Endothelial cell of umbilical vein (primary cell): Measurements from ENCODE around the gene CDX1. TPM values are rescaled to one million over a fixed set of nuclear protein-coding genes. Genes with fewer than 3 reads are reported as not detected.

Source experiments
- BruUV-seq: library from RNA; stranded (reverse); fragments of 400-500 nt; replicated peaks from 2 replicates; lab custom pipeline; 2021; lab: Mats Ljungman, UMichigan
- CTCF ChIA-PET: fragments of 300-600, 350-600 bp; sonication (Branson Sonifier 250); formaldehyde crosslinking; loops from one replicate; lab custom pipeline; 2021; ENCODE audit warnings: antibody characterized with exemption, inconsistent platforms; lab: Charles Lee
- POLR2A ChIA-PET: fragments of 300-600, 350-600 bp; sonication (Branson Sonifier 250); formaldehyde crosslinking; loops from one replicate; lab custom pipeline; 2021; ENCODE audit warnings: antibody characterized with exemption, inconsistent platforms; lab: Charles Lee
- DNase-seq: peaks from one replicate; pipeline ENCODE4 v3.0.0-alpha.2; 2011; ENCODE audit warnings: low read depth, low spot score
- FAIRE-seq: peaks from 2 replicates; lab custom pipeline; 2011; peaks lifted over from hg19 to GRCh38; lab: Jason Lieb, UNC
- H2AFZ ChIP-seq: 2 replicates; pipeline ENCODE4 v1.6.0; 2012; ENCODE audit warnings: low read depth, low read length, control low read depth, inconsistent platforms
- H3K27ac ChIP-seq: 2 replicates; pipeline ENCODE4 v1.5.1; 2011; ENCODE audit warnings: low read depth, mild to moderate bottlenecking, control low read depth, low read length, moderate library complexity; ENCODE audit not compliant: insufficient read depth
- H3K27me3 ChIP-seq, 2 experiments: 2 replicates each; pipeline versions ENCODE4 v1.6.0 to v1.6.1; 2011; ENCODE audit warnings: low read length in 2 of 2, mixed read lengths in 1 of 2; ENCODE audit not compliant: control insufficient read depth in 2 of 2, insufficient read depth in 2 of 2
- H3K36me3 ChIP-seq, 2 experiments: 2 replicates in 1 of 2; 3 replicates in 1 of 2; pipeline ENCODE4 v1.5.1; 2011; ENCODE audit warnings: low read length in 2 of 2, mild to moderate bottlenecking in 1 of 2, moderate library complexity in 1 of 2; ENCODE audit not compliant: control insufficient read depth in 2 of 2, insufficient read depth in 2 of 2; ENCODE audit errors: extremely low read depth in 1 of 2
- H3K4me1 ChIP-seq: 3 replicates; pipeline ENCODE4 v1.5.1; 2011; ENCODE audit warnings: mild to moderate bottlenecking, low read length; ENCODE audit not compliant: control insufficient read depth, insufficient read depth; ENCODE audit errors: extremely low read depth
- H3K4me2 ChIP-seq: 2 replicates; pipeline ENCODE4 v1.6.1; 2011; ENCODE audit warnings: low read length, control low read depth, mixed read lengths; ENCODE audit not compliant: insufficient read depth
- H3K4me3 ChIP-seq, 3 experiments: fragments of 200-600 bp in 1 of 3; sonication (generic), shearing (Covaris generic) in 1 of 3; replicated peaks in 1 of 3; 2 replicates each; pipeline ENCODE4 v1.5.1; 2011 to 2016; ENCODE audit warnings: control low read depth in 3 of 3, low read length in 3 of 3, mild to moderate bottlenecking in 2 of 3, inconsistent platforms in 1 of 3, low read depth in 1 of 3, moderate library complexity in 1 of 3; ENCODE audit not compliant: insufficient read depth in 1 of 3
- H3K79me2 ChIP-seq: 2 replicates; pipeline ENCODE4 v1.6.0; 2012; ENCODE audit warnings: low read length, inconsistent platforms; ENCODE audit not compliant: control insufficient read depth, insufficient read depth
- H3K9ac ChIP-seq: replicated peaks from 2 replicates; pipeline ENCODE3; 2011; ENCODE audit warnings: low read length, control low read depth; ENCODE audit not compliant: insufficient read depth; ENCODE audit errors: extremely low read depth
- H3K9me1 ChIP-seq: replicated peaks from 3 replicates; pipeline ENCODE4 v1.6.0; 2011; ENCODE audit warnings: mild to moderate bottlenecking, low read length; ENCODE audit not compliant: control insufficient read depth, insufficient read depth; ENCODE audit errors: extremely low read depth
- H3K9me3 ChIP-seq: replicated peaks from 2 replicates; pipeline ENCODE4 v1.5.1; 2012; ENCODE audit warnings: low read length, inconsistent platforms; ENCODE audit not compliant: control insufficient read depth, insufficient read depth
- H4K20me1 ChIP-seq: replicated peaks from 2 replicates; pipeline ENCODE3; 2011; ENCODE audit warnings: mild to moderate bottlenecking, low read length; ENCODE audit not compliant: control insufficient read depth, insufficient read depth; ENCODE audit errors: extremely low read depth
- CTCF ChIP-seq, 2 donors: IDR thresholded peaks; 1 replicate in 1 of 2; 2 replicates in 1 of 2; pipeline ENCODE4 v1.5.1; 2011; ENCODE audit warnings: low read length in 2 of 2, mild to moderate bottlenecking in 2 of 2, moderate library complexity in 2 of 2, control low read depth in 1 of 2, inconsistent platforms in 1 of 2, low read depth in 1 of 2; ENCODE audit not compliant: insufficient read depth in 1 of 2; ENCODE audit errors: extremely low read depth in 1 of 2
- EZH2 ChIP-seq: IDR thresholded peaks from 2 replicates; pipeline ENCODE4 v1.6.1; 2012; ENCODE audit warnings: borderline replicate concordance, low read depth, mild to moderate bottlenecking, moderate library complexity, low read length, inconsistent platforms; ENCODE audit not compliant: severe bottlenecking
- GATA2 ChIP-seq: IDR thresholded peaks from 2 replicates; pipeline ENCODE4 v1.7.0; 2011; ENCODE audit warnings: low read depth, mild to moderate bottlenecking, moderate library complexity, mixed read lengths, low read length; ENCODE audit not compliant: insufficient read length, insufficient read depth
- MYC ChIP-seq: IDR thresholded peaks from one replicate; pipeline ENCODE4 v1.6.1; 2011; ENCODE audit warnings: mild to moderate bottlenecking, low read depth, low read length
- POLR2A ChIP-seq: IDR thresholded peaks from 2 replicates; pipeline ENCODE4 v1.6.1; 2012; ENCODE audit warnings: low read depth, mild to moderate bottlenecking, control low read depth, low read length
- dilution Hi-C: fragments of 300-500 bp; cut with MboI; formaldehyde crosslinking; loops from one replicate; pipeline ENCODE4 v1.15.0; 2019; ENCODE audit warnings: low sequenced_read_pairs; ENCODE audit not compliant: extremely low pct_ligation_motif_present
- intact Hi-C: fragments of 100-400 bp; cut with micrococcal nuclease; formaldehyde crosslinking; loops from one replicate; pipeline ENCODE4 v1.10.0; 2022
- polyA plus RNA-seq, 4 experiments: library from polyadenylated mRNA; depleted of rRNA in 3 of 4; stranded (reverse) in 3 of 4; unstranded in 1 of 4; fragments of >200 nt; gene quantifications; 2 replicates each; pipeline versions ENCODE4 v1.2.1 to v1.2.3, GENCODE V29; 2011 to 2012; ENCODE audit warnings: missing spikeins in 1 of 4
- total RNA-seq: library from RNA; stranded (reverse); gene quantifications from 2 replicates; pipeline ENCODE4 v1.2.3, GENCODE V29; 2021

CDX1 gene
- total and polyA plus RNA-seq, 2 donors (not counting 3 experiments of a cell fraction or from before 2014, with no cell fraction given), result not detected

- H3K4me2 ChIP-seq, result no peak overlapping the region
- H3K9me1 ChIP-seq, result no peaks in the 10 kb centered on the region
- H3K9me3 ChIP-seq, result no peaks in the 10 kb centered on the region
- dilution Hi-C loops (no loop called here), intact Hi-C loops (no loop called here)
- no peak overlapping the region for H3K4me3 ChIP-seq
- no peaks in the 10 kb centered on the region for H3K79me2 ChIP-seq
- no peak for DNase-seq
- no TSS peak for BruUV-seq
- no peaks in the 10 kb centered on the region for H3K4me1 ChIP-seq
- no peak for TF ChIP-seq EZH2
- no peak for TF ChIP-seq CTCF (IDR thresholded peaks at IDR 0.05; ENCODE audit: extremely low read depth in 1 of 2, insufficient read depth in 1 of 2, low read depth in 1 of 2, low read length in 2 of 2)
- TF ChIP-seq GATA2, result no peak
- TF ChIP-seq POLR2A, result no peak
- TF ChIP-seq MYC, result no peak
- FAIRE-seq, result no peak
- CTCF ChIA-PET, result interaction anchor here (1.0 to 1.5 kb wide), 2 partner anchors 23 to 377 kb away, joined by 4 to 5 read pairs; no protein-coding TSS in a partner anchor
- POLR2A ChIA-PET, result no interaction called here
- H3K9ac ChIP-seq, result no peak overlapping the region
- no peaks in the 10 kb centered on the region for H4K20me1 ChIP-seq
- H3K27me3 ChIP-seq, result peaks cover 0 to 9% of the 10 kb centered on the region in 2 experiments
- no peaks in the 10 kb centered on the region for H3K36me3 ChIP-seq
- no peak overlapping the region for H2AFZ ChIP-seq
- H3K27ac ChIP-seq, result no peak overlapping the region
These were observed 44.8 kb downstream of the CDX1 start for GRCh38 chr5:150211156-150212030.
